SK-N-SH (cell line): ENCODE results near the gene ATG16L2. TPM values are rescaled to one million over a fixed set of nuclear protein-coding genes. Genes with fewer than 3 reads are reported as not detected.

Source experiments
- CTCF ChIA-PET: fragments of 300-600, 350-600 bp; formaldehyde crosslinking; extraction: SDS; loops from one replicate; lab custom pipeline; 2021; lab: Yijun Ruan, JAX
- POLR2A ChIA-PET: fragments of 350-600 bp; sonication (Branson Sonifier 250); formaldehyde crosslinking; extraction: SDS; loops from one replicate; lab custom pipeline; 2020; ENCODE audit warnings: antibody characterized with exemption, inconsistent platforms; lab: Yijun Ruan, JAX
- DNase-seq: peaks from one replicate; pipeline ENCODE4 v3.0.0; 2012
- H2AFZ ChIP-seq: fragments of 200-600 bp; sonication (generic); 2 replicates; pipeline ENCODE4 v1.8.1; 2016; ENCODE audit warnings: antibody characterized with exemption, mild to moderate bottlenecking, low read depth
- H3F3A ChIP-seq: fragments of 200-600 bp; sonication (generic); replicated peaks from 2 replicates; pipeline ENCODE3; 2016; ENCODE audit warnings: antibody characterized with exemption, mild to moderate bottlenecking; ENCODE audit not compliant: insufficient read depth
- H3K27ac ChIP-seq, 2 experiments: fragments of 200-500 bp in 1 of 2; fragments of 200-600 bp in 1 of 2; sonication (Bioruptor generic) in 1 of 2; sonication (generic), shearing (Covaris generic) in 1 of 2; 2 replicates each; pipeline versions ENCODE4 v1.5.1 to v1.6.1; 2014 to 2016; ENCODE audit warnings: low read depth in 2 of 2, inconsistent platforms in 1 of 2, low read length in 1 of 2, mild to moderate bottlenecking in 1 of 2, mixed read lengths in 1 of 2
- H3K27me3 ChIP-seq: fragments of 200-600 bp; sonication (generic), shearing (Covaris generic); 2 replicates; pipeline ENCODE4 v1.6.1; 2016; ENCODE audit warnings: mixed run types; ENCODE audit not compliant: insufficient read depth
- H3K36me3 ChIP-seq, 2 experiments: fragments of 200-500 bp in 1 of 2; fragments of 200-600 bp in 1 of 2; sonication (Bioruptor generic) in 1 of 2; sonication (generic) in 1 of 2; replicated peaks in 1 of 2; 2 replicates each; pipeline versions ENCODE3 to v1.5.1; 2014 to 2016; ENCODE audit warnings: low read length in 1 of 2, mild to moderate bottlenecking in 1 of 2; ENCODE audit not compliant: insufficient read depth in 2 of 2, control insufficient read depth in 1 of 2
- H3K4me1 ChIP-seq, 2 experiments: fragments of 200-500 bp in 1 of 2; fragments of 200-600 bp in 1 of 2; sonication (Bioruptor generic) in 1 of 2; sonication (generic), shearing (Covaris generic) in 1 of 2; 2 replicates each; pipeline versions ENCODE4 v1.5.1 to v1.6.1; 2014 to 2016; ENCODE audit warnings: low read depth in 1 of 2, low read length in 1 of 2, mixed run types in 1 of 2; ENCODE audit not compliant: insufficient read depth in 2 of 2, control insufficient read depth in 1 of 2
- H3K4me2 ChIP-seq: fragments of 200-600 bp; sonication (generic), shearing (Covaris generic); 2 replicates; pipeline ENCODE4 v1.6.1; 2017; ENCODE audit warnings: mixed run types
- H3K4me3 ChIP-seq, 2 experiments: fragments of 200-500 bp in 1 of 2; fragments of 200-600 bp in 1 of 2; sonication (Bioruptor generic) in 1 of 2; sonication (generic), shearing (Covaris generic) in 1 of 2; 2 replicates each; pipeline versions ENCODE4 v1.5.1 to v1.8.1; 2014 to 2016; ENCODE audit warnings: low read depth in 2 of 2, inconsistent platforms in 1 of 2, low read length in 1 of 2, mild to moderate bottlenecking in 1 of 2, mixed read lengths in 1 of 2, moderate library complexity in 1 of 2
- H3K79me2 ChIP-seq: fragments of 200-600 bp; sonication (generic); 2 replicates; pipeline ENCODE4 v1.8.1; 2017; ENCODE audit warnings: mild to moderate bottlenecking; ENCODE audit not compliant: insufficient read depth
- H3K9ac ChIP-seq: fragments of 200-600 bp; sonication (generic); 2 replicates; pipeline ENCODE4 v1.6.1; 2017; ENCODE audit warnings: mixed run types
- H3K9me2 ChIP-seq: fragments of 200-600 bp; sonication (generic); 2 replicates; pipeline ENCODE4 v1.6.1; 2017; ENCODE audit warnings: mixed run types
- H3K9me3 ChIP-seq: fragments of 200-600 bp; sonication (generic); 2 replicates; pipeline ENCODE4 v1.6.1; 2017; ENCODE audit warnings: mixed run types, mild to moderate bottlenecking, moderate library complexity
- H4K20me1 ChIP-seq: fragments of 200-600 bp; sonication (generic); 2 replicates; pipeline ENCODE4 v1.6.1; 2017; ENCODE audit warnings: mild to moderate bottlenecking, mixed run types; ENCODE audit not compliant: insufficient read depth
- EP300 ChIP-seq, 2 experiments: IDR thresholded peaks; 2 replicates each; pipeline versions ENCODE4 v1.4.0 to v1.6.1; 2012; ENCODE audit warnings: borderline replicate concordance in 1 of 2, low read depth in 1 of 2, low read length in 1 of 2
- GATA2 ChIP-seq: sonication (generic); formaldehyde crosslinking; IDR thresholded peaks from 2 replicates; pipeline ENCODE4 v1.5.0; 2020; ENCODE audit warnings: mild to moderate bottlenecking, missing genetic modification reagents
- POLR2AphosphoS5 ChIP-seq: IDR thresholded peaks from 2 replicates; pipeline ENCODE4 v1.6.1; 2012; ENCODE audit warnings: low read depth, low read length
- RXRA ChIP-seq: IDR thresholded peaks from 2 replicates; pipeline ENCODE4 v1.4.0; 2012; ENCODE audit warnings: low read depth, mild to moderate bottlenecking, borderline replicate concordance
- TCF12 ChIP-seq: IDR thresholded peaks from 2 replicates; pipeline ENCODE4 v1.4.0; 2012
- TEAD4 ChIP-seq: IDR thresholded peaks from 2 replicates; pipeline ENCODE4 v1.4.0; 2012; ENCODE audit warnings: mild to moderate bottlenecking, borderline replicate concordance; ENCODE audit not compliant: insufficient read depth
- USF1 ChIP-seq: IDR thresholded peaks from 2 replicates; pipeline ENCODE4 v1.4.0; 2012; ENCODE audit warnings: low read depth, borderline replicate concordance
- YY1 ChIP-seq: IDR thresholded peaks from 2 replicates; pipeline ENCODE4 v1.4.0; 2012; ENCODE audit warnings: low read depth, mild to moderate bottlenecking
- WGBS: methylation state at CpG from one replicate; pipeline ENCODE4 v1.1.6; 2017; ENCODE audit warnings: low lambda C conversion rate; 5-methylcytosine and 5-hydroxymethylcytosine counted together
- polyA plus RNA-seq, 3 experiments: library from polyadenylated mRNA; depleted of rRNA; stranded (reverse); fragments of >200 nt; gene quantifications; 2 replicates each; pipeline ENCODE4 v1.2.3, GENCODE V29; 2012
- TF ChIP-seq, protein P1 (sequence below): IDR thresholded peaks from 2 replicates; pipeline ENCODE4 v1.6.1; 2012; ENCODE audit warnings: mild to moderate bottlenecking, low read depth, low read length, moderate library complexity
- TF ChIP-seq, protein P2 (sequence below): fragments of 150-350 bp; IDR thresholded peaks from 2 replicates; pipeline ENCODE4 v1.6.1; 2017; ENCODE audit warnings: antibody characterized with exemption, low read length, low read depth, borderline replicate concordance
- TF ChIP-seq, protein P3 (sequence below): fragments of 200-600 bp; sonication (generic); IDR thresholded peaks from 2 replicates; pipeline ENCODE4 v1.6.1; 2017; ENCODE audit warnings: antibody characterized with exemption, mild to moderate bottlenecking, moderate library complexity

The ATG16L2 gene
- polyA plus RNA-seq, 1 of the 3 experiments (the other 2 are of a cell fraction) = 26.9 TPM

- no peak for DNase-seq
- POLR2A ChIA-PET = no interaction called here
- no peak overlapping the region for H2AFZ ChIP-seq
- H3K4me3 ChIP-seq = no peak overlapping the region
- TF ChIP-seq USF1 (no peak), TCF12 (no peak), YY1 (no peak)
- TF ChIP-seq, protein P1, sequence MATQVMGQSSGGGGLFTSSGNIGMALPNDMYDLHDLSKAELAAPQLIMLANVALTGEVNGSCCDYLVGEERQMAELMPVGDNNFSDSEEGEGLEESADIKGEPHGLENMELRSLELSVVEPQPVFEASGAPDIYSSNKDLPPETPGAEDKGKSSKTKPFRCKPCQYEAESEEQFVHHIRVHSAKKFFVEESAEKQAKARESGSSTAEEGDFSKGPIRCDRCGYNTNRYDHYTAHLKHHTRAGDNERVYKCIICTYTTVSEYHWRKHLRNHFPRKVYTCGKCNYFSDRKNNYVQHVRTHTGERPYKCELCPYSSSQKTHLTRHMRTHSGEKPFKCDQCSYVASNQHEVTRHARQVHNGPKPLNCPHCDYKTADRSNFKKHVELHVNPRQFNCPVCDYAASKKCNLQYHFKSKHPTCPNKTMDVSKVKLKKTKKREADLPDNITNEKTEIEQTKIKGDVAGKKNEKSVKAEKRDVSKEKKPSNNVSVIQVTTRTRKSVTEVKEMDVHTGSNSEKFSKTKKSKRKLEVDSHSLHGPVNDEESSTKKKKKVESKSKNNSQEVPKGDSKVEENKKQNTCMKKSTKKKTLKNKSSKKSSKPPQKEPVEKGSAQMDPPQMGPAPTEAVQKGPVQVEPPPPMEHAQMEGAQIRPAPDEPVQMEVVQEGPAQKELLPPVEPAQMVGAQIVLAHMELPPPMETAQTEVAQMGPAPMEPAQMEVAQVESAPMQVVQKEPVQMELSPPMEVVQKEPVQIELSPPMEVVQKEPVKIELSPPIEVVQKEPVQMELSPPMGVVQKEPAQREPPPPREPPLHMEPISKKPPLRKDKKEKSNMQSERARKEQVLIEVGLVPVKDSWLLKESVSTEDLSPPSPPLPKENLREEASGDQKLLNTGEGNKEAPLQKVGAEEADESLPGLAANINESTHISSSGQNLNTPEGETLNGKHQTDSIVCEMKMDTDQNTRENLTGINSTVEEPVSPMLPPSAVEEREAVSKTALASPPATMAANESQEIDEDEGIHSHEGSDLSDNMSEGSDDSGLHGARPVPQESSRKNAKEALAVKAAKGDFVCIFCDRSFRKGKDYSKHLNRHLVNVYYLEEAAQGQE = no peak
- H3K4me1 ChIP-seq = peaks cover 26 to 75% of the 10 kb centered on the region in 2 experiments
- H3K36me3 ChIP-seq = no peaks in the 10 kb centered on the region
- H3K79me2 ChIP-seq = no peaks in the 10 kb centered on the region
- WGBS = 100% methylated on average over 1 of the region's 6 CpGs
- H4K20me1 ChIP-seq = no peaks in the 10 kb centered on the region
- no peaks in the 10 kb centered on the region for H3K9me2 ChIP-seq
- no peaks in the 10 kb centered on the region for H3K9me3 ChIP-seq
- CTCF ChIA-PET = interaction anchor here (1.4 to 4.8 kb wide), 3 partner anchors 12 to 51 kb away, joined by 3 to 33 read pairs (median 14); no protein-coding TSS in a partner anchor
- H3K27me3 ChIP-seq = no peaks in the 10 kb centered on the region
- peak overlapping the region in 1 of 2 experiments; percentile 90; a peak in 2 of 4 replicates for H3K27ac ChIP-seq
- no peaks in the 10 kb centered on the region for H3F3A ChIP-seq
- no peak overlapping the region for H3K4me2 ChIP-seq
- H3K9ac ChIP-seq = no peak overlapping the region
These were observed 39.7 kb upstream of the ATG16L2 start for GRCh38 chr11:72774499-72774898.

GRCh38 chr11:72775288-72776110, 38.7 kb upstream of the ATG16L2 start:
- DNase-seq = no peak
- Histone ChIP-seq H3F3A (no peaks in the 10 kb centered on the region), H3K9me3 (no peaks in the 10 kb centered on the region), H3K27ac (peak overlapping the region in 1 of 2 experiments; percentile 90; a peak in 1 of 4 replicates), H3K4me1 (peaks cover 29 to 83% of the 10 kb centered on the region in 2 experiments)
- POLR2A ChIA-PET = interaction anchor here (0.9 to 1.0 kb wide), 2 partner anchors 19 to 59 kb away, joined by 3 read pairs; no protein-coding TSS in a partner anchor
- WGBS = 94% methylated on average over 7 of the region's 7 CpGs
- TF ChIP-seq YY1 (no peak), TEAD4 (no peak), GATA2 (no peak), USF1 (no peak), RXRA (no peak), EP300 (IDR thresholded peaks at IDR 0.05; ENCODE audit: borderline replicate concordance in 1 of 2, low read depth in 1 of 2, low read length in 1 of 2) (no peak), POLR2AphosphoS5 (no peak)
- TF ChIP-seq, protein P2, sequence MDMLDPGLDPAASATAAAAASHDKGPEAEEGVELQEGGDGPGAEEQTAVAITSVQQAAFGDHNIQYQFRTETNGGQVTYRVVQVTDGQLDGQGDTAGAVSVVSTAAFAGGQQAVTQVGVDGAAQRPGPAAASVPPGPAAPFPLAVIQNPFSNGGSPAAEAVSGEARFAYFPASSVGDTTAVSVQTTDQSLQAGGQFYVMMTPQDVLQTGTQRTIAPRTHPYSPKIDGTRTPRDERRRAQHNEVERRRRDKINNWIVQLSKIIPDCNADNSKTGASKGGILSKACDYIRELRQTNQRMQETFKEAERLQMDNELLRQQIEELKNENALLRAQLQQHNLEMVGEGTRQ = no peak
- TF ChIP-seq, protein P3, sequence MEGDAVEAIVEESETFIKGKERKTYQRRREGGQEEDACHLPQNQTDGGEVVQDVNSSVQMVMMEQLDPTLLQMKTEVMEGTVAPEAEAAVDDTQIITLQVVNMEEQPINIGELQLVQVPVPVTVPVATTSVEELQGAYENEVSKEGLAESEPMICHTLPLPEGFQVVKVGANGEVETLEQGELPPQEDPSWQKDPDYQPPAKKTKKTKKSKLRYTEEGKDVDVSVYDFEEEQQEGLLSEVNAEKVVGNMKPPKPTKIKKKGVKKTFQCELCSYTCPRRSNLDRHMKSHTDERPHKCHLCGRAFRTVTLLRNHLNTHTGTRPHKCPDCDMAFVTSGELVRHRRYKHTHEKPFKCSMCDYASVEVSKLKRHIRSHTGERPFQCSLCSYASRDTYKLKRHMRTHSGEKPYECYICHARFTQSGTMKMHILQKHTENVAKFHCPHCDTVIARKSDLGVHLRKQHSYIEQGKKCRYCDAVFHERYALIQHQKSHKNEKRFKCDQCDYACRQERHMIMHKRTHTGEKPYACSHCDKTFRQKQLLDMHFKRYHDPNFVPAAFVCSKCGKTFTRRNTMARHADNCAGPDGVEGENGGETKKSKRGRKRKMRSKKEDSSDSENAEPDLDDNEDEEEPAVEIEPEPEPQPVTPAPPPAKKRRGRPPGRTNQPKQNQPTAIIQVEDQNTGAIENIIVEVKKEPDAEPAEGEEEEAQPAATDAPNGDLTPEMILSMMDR = no peak
- TF ChIP-seq, all 33 proteins: peak for 0
- Histone ChIP-seq H3K4me2 (no peak overlapping the region), H3K9me2 (no peaks in the 10 kb centered on the region), H3K9ac (no peak overlapping the region), H4K20me1 (no peaks in the 10 kb centered on the region), H3K36me3 (no peaks in the 10 kb centered on the region), H3K27me3 (no peaks in the 10 kb centered on the region), H3K4me3 (no peak overlapping the region), H3K79me2 (no peaks in the 10 kb centered on the region), H2AFZ (no peak overlapping the region)
- CTCF ChIA-PET = interaction anchor here (0.6 to 4.8 kb wide), 9 partner anchors 8 to 703 kb away, joined by 3 to 33 read pairs (median 4); partner anchors contain the start of gene STARD10
